GM19395 (cell line): ENCODE results near the gene TDRD15.
"Not testable (repeated sequence)": the region's sequence is repeated elsewhere in the genome, so short reads cannot be mapped to it uniquely, and the experiment has no call there.

Source experiments
- ATAC-seq: cut with Tn5 transposase; IDR thresholded peaks from one replicate; pipeline ENCODE4 v1.9.1; 2021; ENCODE audit warnings: mild to moderate bottlenecking, moderate library complexity; ENCODE audit not compliant: unreplicated experiment

TDRD15 gene

GRCh38 chr2:21142149-21142548 lies 18.4 kb downstream of the TDRD15 start:
- no peak for ATAC-seq

GRCh38 chr2:21146638-21147037 lies 22.9 kb downstream of the TDRD15 start:
- no peak for ATAC-seq

GRCh38 chr2:21148718-21149117 lies 24.9 kb downstream of the TDRD15 start:
- no peak for ATAC-seq

GRCh38 chr2:21151234-21151633 lies 27.5 kb downstream of the TDRD15 start:
- ATAC-seq, result not testable (repeated sequence)

- no peak for ATAC-seq
Measured at GRCh38 chr2:21155365-21156136, 31.8 kb downstream of the TDRD15 start.

- no peak for ATAC-seq
Measured at GRCh38 chr2:21161122-21161521, 37.4 kb downstream of the TDRD15 start.

GRCh38 chr2:21161832-21162614 lies 38.3 kb downstream of the TDRD15 start:
- ATAC-seq, result no peak

GRCh38 chr2:21162615-21162878 lies 38.8 kb downstream of the TDRD15 start:
- ATAC-seq, result no peak

- no peak for ATAC-seq
Measured at GRCh38 chr2:21163213-21163612, 39.4 kb downstream of the TDRD15 start.

- ATAC-seq, result no peak
Measured at GRCh38 chr2:21165350-21165749, 41.6 kb downstream of the TDRD15 start.

GRCh38 chr2:21175895-21176646 lies 52.3 kb downstream of the TDRD15 start:
- no peak for ATAC-seq

- no peak for ATAC-seq
Measured at GRCh38 chr2:21181957-21182356, 58.2 kb downstream of the TDRD15 start.

GRCh38 chr2:21183306-21183705 lies 59.5 kb downstream of the TDRD15 start:
- no peak for ATAC-seq

- ATAC-seq, result no peak
Measured at GRCh38 chr2:21183726-21184125, 60.0 kb downstream of the TDRD15 start.

GRCh38 chr2:21191535-21191934 lies 67.8 kb downstream of the TDRD15 start:
- ATAC-seq, result no peak
